Endothelial cell of umbilical vein (primary cell): Measurements from ENCODE around the gene NFKB1. TPM values are rescaled to one million over a fixed set of nuclear protein-coding genes. Genes with fewer than 3 reads are reported as not detected.
A peak's percentile ranks its signal among the peaks of the same experiment; 100 is the strongest.

Source experiments
- BruUV-seq: library from RNA; stranded (reverse); fragments of 400-500 nt; replicated peaks from 2 replicates; lab custom pipeline; 2021; lab: Mats Ljungman, UMichigan
- CTCF ChIA-PET: fragments of 300-600, 350-600 bp; sonication (Branson Sonifier 250); formaldehyde crosslinking; loops from one replicate; lab custom pipeline; 2021; ENCODE audit warnings: antibody characterized with exemption, inconsistent platforms; lab: Charles Lee
- POLR2A ChIA-PET: fragments of 300-600, 350-600 bp; sonication (Branson Sonifier 250); formaldehyde crosslinking; loops from one replicate; lab custom pipeline; 2021; ENCODE audit warnings: antibody characterized with exemption, inconsistent platforms; lab: Charles Lee
- DNase-seq: peaks from one replicate; pipeline ENCODE4 v3.0.0-alpha.2; 2011; ENCODE audit warnings: low read depth, low spot score
- FAIRE-seq: peaks from 2 replicates; lab custom pipeline; 2011; peaks lifted over from hg19 to GRCh38; lab: Jason Lieb, UNC
- H2AFZ ChIP-seq: 2 replicates; pipeline ENCODE4 v1.6.0; 2012; ENCODE audit warnings: low read depth, low read length, control low read depth, inconsistent platforms
- H3K27ac ChIP-seq: 2 replicates; pipeline ENCODE4 v1.5.1; 2011; ENCODE audit warnings: low read depth, mild to moderate bottlenecking, control low read depth, low read length, moderate library complexity; ENCODE audit not compliant: insufficient read depth
- H3K27me3 ChIP-seq, 2 experiments: 2 replicates each; pipeline versions ENCODE4 v1.6.0 to v1.6.1; 2011; ENCODE audit warnings: low read length in 2 of 2, mixed read lengths in 1 of 2; ENCODE audit not compliant: control insufficient read depth in 2 of 2, insufficient read depth in 2 of 2
- H3K36me3 ChIP-seq, 2 experiments: 2 replicates in 1 of 2; 3 replicates in 1 of 2; pipeline ENCODE4 v1.5.1; 2011; ENCODE audit warnings: low read length in 2 of 2, mild to moderate bottlenecking in 1 of 2, moderate library complexity in 1 of 2; ENCODE audit not compliant: control insufficient read depth in 2 of 2, insufficient read depth in 2 of 2; ENCODE audit errors: extremely low read depth in 1 of 2
- H3K4me1 ChIP-seq: 3 replicates; pipeline ENCODE4 v1.5.1; 2011; ENCODE audit warnings: mild to moderate bottlenecking, low read length; ENCODE audit not compliant: control insufficient read depth, insufficient read depth; ENCODE audit errors: extremely low read depth
- H3K4me2 ChIP-seq: 2 replicates; pipeline ENCODE4 v1.6.1; 2011; ENCODE audit warnings: low read length, control low read depth, mixed read lengths; ENCODE audit not compliant: insufficient read depth
- H3K4me3 ChIP-seq, 3 experiments: fragments of 200-600 bp in 1 of 3; sonication (generic), shearing (Covaris generic) in 1 of 3; replicated peaks in 1 of 3; 2 replicates each; pipeline ENCODE4 v1.5.1; 2011 to 2016; ENCODE audit warnings: control low read depth in 3 of 3, low read length in 3 of 3, mild to moderate bottlenecking in 2 of 3, inconsistent platforms in 1 of 3, low read depth in 1 of 3, moderate library complexity in 1 of 3; ENCODE audit not compliant: insufficient read depth in 1 of 3
- H3K79me2 ChIP-seq: 2 replicates; pipeline ENCODE4 v1.6.0; 2012; ENCODE audit warnings: low read length, inconsistent platforms; ENCODE audit not compliant: control insufficient read depth, insufficient read depth
- H3K9ac ChIP-seq: replicated peaks from 2 replicates; pipeline ENCODE3; 2011; ENCODE audit warnings: low read length, control low read depth; ENCODE audit not compliant: insufficient read depth; ENCODE audit errors: extremely low read depth
- H3K9me1 ChIP-seq: replicated peaks from 3 replicates; pipeline ENCODE4 v1.6.0; 2011; ENCODE audit warnings: mild to moderate bottlenecking, low read length; ENCODE audit not compliant: control insufficient read depth, insufficient read depth; ENCODE audit errors: extremely low read depth
- H3K9me3 ChIP-seq: replicated peaks from 2 replicates; pipeline ENCODE4 v1.5.1; 2012; ENCODE audit warnings: low read length, inconsistent platforms; ENCODE audit not compliant: control insufficient read depth, insufficient read depth
- H4K20me1 ChIP-seq: replicated peaks from 2 replicates; pipeline ENCODE3; 2011; ENCODE audit warnings: mild to moderate bottlenecking, low read length; ENCODE audit not compliant: control insufficient read depth, insufficient read depth; ENCODE audit errors: extremely low read depth
- CTCF ChIP-seq, 2 donors: IDR thresholded peaks; 1 replicate in 1 of 2; 2 replicates in 1 of 2; pipeline ENCODE4 v1.5.1; 2011; ENCODE audit warnings: low read length in 2 of 2, mild to moderate bottlenecking in 2 of 2, moderate library complexity in 2 of 2, control low read depth in 1 of 2, inconsistent platforms in 1 of 2, low read depth in 1 of 2; ENCODE audit not compliant: insufficient read depth in 1 of 2; ENCODE audit errors: extremely low read depth in 1 of 2
- EZH2 ChIP-seq: IDR thresholded peaks from 2 replicates; pipeline ENCODE4 v1.6.1; 2012; ENCODE audit warnings: borderline replicate concordance, low read depth, mild to moderate bottlenecking, moderate library complexity, low read length, inconsistent platforms; ENCODE audit not compliant: severe bottlenecking
- FOS ChIP-seq: IDR thresholded peaks from 2 replicates; pipeline ENCODE4 v1.6.1; 2011; ENCODE audit warnings: mild to moderate bottlenecking, low read length, moderate library complexity, borderline replicate concordance; ENCODE audit not compliant: insufficient read depth
- GATA2 ChIP-seq: IDR thresholded peaks from 2 replicates; pipeline ENCODE4 v1.7.0; 2011; ENCODE audit warnings: low read depth, mild to moderate bottlenecking, moderate library complexity, mixed read lengths, low read length; ENCODE audit not compliant: insufficient read length, insufficient read depth
- JUN ChIP-seq: IDR thresholded peaks from 2 replicates; pipeline ENCODE4 v1.6.1; 2011; ENCODE audit warnings: borderline replicate concordance, low read depth; ENCODE audit not compliant: insufficient read length, insufficient read depth
- MAX ChIP-seq: IDR thresholded peaks from 2 replicates; pipeline ENCODE4 v1.6.1; 2011; ENCODE audit not compliant: insufficient read depth, insufficient read length
- MYC ChIP-seq: IDR thresholded peaks from one replicate; pipeline ENCODE4 v1.6.1; 2011; ENCODE audit warnings: mild to moderate bottlenecking, low read depth, low read length
- POLR2A ChIP-seq: IDR thresholded peaks from 2 replicates; pipeline ENCODE4 v1.6.1; 2012; ENCODE audit warnings: low read depth, mild to moderate bottlenecking, control low read depth, low read length
- POLR2AphosphoS5 ChIP-seq: IDR thresholded peaks from 2 replicates; pipeline ENCODE4 v1.6.1; 2012; ENCODE audit warnings: low read depth, mild to moderate bottlenecking, control low read depth, low read length, moderate library complexity; ENCODE audit not compliant: insufficient read depth
- dilution Hi-C: fragments of 300-500 bp; cut with MboI; formaldehyde crosslinking; loops from one replicate; pipeline ENCODE4 v1.15.0; 2019; ENCODE audit warnings: low sequenced_read_pairs; ENCODE audit not compliant: extremely low pct_ligation_motif_present
- intact Hi-C: fragments of 100-400 bp; cut with micrococcal nuclease; formaldehyde crosslinking; loops from one replicate; pipeline ENCODE4 v1.10.0; 2022
- polyA plus RNA-seq, 4 experiments: library from polyadenylated mRNA; depleted of rRNA in 3 of 4; stranded (reverse) in 3 of 4; unstranded in 1 of 4; fragments of >200 nt; gene quantifications; 2 replicates each; pipeline versions ENCODE4 v1.2.1 to v1.2.3, GENCODE V29; 2011 to 2012; ENCODE audit warnings: missing spikeins in 1 of 4
- total RNA-seq: library from RNA; stranded (reverse); gene quantifications from 2 replicates; pipeline ENCODE4 v1.2.3, GENCODE V29; 2021

The NFKB1 gene
- total and polyA plus RNA-seq, 2 donors (not counting 3 experiments of a cell fraction or from before 2014, with no cell fraction given) = 21.3 to 41.4 TPM

- TF ChIP-seq MYC (no peak), MAX (no peak), POLR2A (no peak), FOS (no peak), GATA2 (no peak), CTCF (IDR thresholded peaks at IDR 0.05; ENCODE audit: extremely low read depth in 1 of 2, insufficient read depth in 1 of 2, low read depth in 1 of 2, low read length in 2 of 2) (no peak), POLR2AphosphoS5 (no peak), JUN (no peak), EZH2 (no peak)
- Histone ChIP-seq H3K27me3 (no peaks in the 10 kb centered on the region), H3K27ac (no peak overlapping the region), H3K4me1 (peaks cover 22% of the 10 kb centered on the region), H3K4me3 (peak overlapping the region in 1 of 3 experiments; percentile 93), H4K20me1 (peaks cover 12% of the 10 kb centered on the region), H3K36me3 (no peaks in the 10 kb centered on the region), H3K9ac (no peak overlapping the region), H3K79me2 (peaks cover 65% of the 10 kb centered on the region), H3K9me3 (no peaks in the 10 kb centered on the region), H2AFZ (no peak overlapping the region), H3K9me1 (no peaks in the 10 kb centered on the region), H3K4me2 (peak overlapping the region; percentile 99)
- BruUV-seq = no TSS peak
- intact Hi-C loops = loop anchor here (2.0 to 5.0 kb wide), 3 partner anchors 108 to 325 kb away; no protein-coding TSS in a partner anchor
- dilution Hi-C loops = no loop called here
- ChIA-PET CTCF (interaction anchor here (1.6 kb wide), 1 partner anchor 73 kb away, joined by 3 read pairs; no protein-coding TSS in a partner anchor), POLR2A (no interaction called here)
- no peak for DNase-seq
- FAIRE-seq = no peak
Observed at GRCh38 chr4:102503831-102504786, 3.0 kb downstream of the NFKB1 start.
